DMS 273 (cell line): ENCODE measurements around the gene OR5M10.
A peak's percentile ranks its signal among the peaks of the same experiment; 100 is the strongest.
"Not testable (repeated sequence)": the region's sequence is repeated elsewhere in the genome, so short reads cannot be mapped to it uniquely, and the experiment has no call there.

Source experiments
- DNase-seq: peaks from one replicate; lab custom pipeline; 2025; ENCODE audit not compliant: unreplicated experiment; lab: John Stamatoyannopoulos, UW

OR5M10 gene

GRCh38 chr11:56577621-56578020 lies at the start of gene OR5M10:
Gene OR5M10 (minus strand): TSS chr11:56577721. CDS start chr11:56577721, 0 bp downstream.
- DNase-seq, result no peak

- DNase-seq, result no peak
These were observed 48.4 kb upstream of the OR5M10 start for GRCh38 chr11:56625946-56626345.

- DNase-seq, result peak; percentile 42
These were observed 47.2 kb upstream of the OR5M10 start for GRCh38 chr11:56624661-56625110.

- DNase-seq, result no peak
These were observed 33.7 kb upstream of the OR5M10 start for GRCh38 chr11:56611174-56611573.

- DNase-seq, result not testable (repeated sequence)
These were observed 14.7 kb upstream of the OR5M10 start for GRCh38 chr11:56592088-56592717.

GRCh38 chr11:56558574-56558973 lies 18.9 kb downstream of the OR5M10 start:
- no peak for DNase-seq

- DNase-seq, result not testable (repeated sequence)
These were observed 22.8 kb downstream of the OR5M10 start for GRCh38 chr11:56554691-56555090.

- DNase-seq, result no peak
These were observed 32.0 kb downstream of the OR5M10 start for GRCh38 chr11:56545531-56545930.

GRCh38 chr11:56543739-56544138 lies 33.8 kb downstream of the OR5M10 start:
- no peak for DNase-seq

GRCh38 chr11:56543157-56543556 lies 34.4 kb downstream of the OR5M10 start, which contains the start of gene OR5M11:
Gene OR5M11 (minus strand): TSS chr11:56543257. CDS start chr11:56543257, 0 bp downstream.
- no peak for DNase-seq

GRCh38 chr11:56533054-56533740 lies 44.3 kb downstream of the OR5M10 start:
- no peak for DNase-seq

GRCh38 chr11:56531856-56532255 lies 45.7 kb downstream of the OR5M10 start:
- DNase-seq, result no peak
